Measurements from ENCODE around the gene DLD. TPM values are rescaled to one million over a fixed set of nuclear protein-coding genes. Genes with fewer than 3 reads are reported as not detected.

DLD gene
- total and polyA plus RNA-seq, 2 of the 8 experiments (the other 6 are each of a cell fraction or from before 2014, with no cell fraction given) = 63.7 to 88.5 TPM

- no peak for FAIRE-seq
- no peaks in the 10 kb centered on the region for H3K9me3 ChIP-seq (ENCODE audit: insufficient read depth in 2 of 2, low read depth in 1 of 2, low read length in 1 of 2)
- H3K27me3 ChIP-seq (replicated peaks in 1 of 4; ENCODE audit: control insufficient read depth in 3 of 4, extremely low read depth in 1 of 4, insufficient read depth in 3 of 4, low read length in 3 of 4) = no peaks in the 10 kb centered on the region
- peaks cover 0 to 2% of the 10 kb centered on the region in 2 experiments for H4K20me1 ChIP-seq (replicated peaks in 1 of 2; ENCODE audit: control insufficient read depth in 1 of 2, insufficient read depth in 2 of 2, low read length in 2 of 2)
- no peak overlapping the region for H2BK15ac ChIP-seq (ENCODE audit: low read length)
- no peak overlapping the region for H2BK20ac ChIP-seq (ENCODE audit: low read length)
- no peak overlapping the region for H3K56ac ChIP-seq (replicated peaks; ENCODE audit: insufficient read length, low read depth, low read length)
- no peak overlapping the region for H3K4me2 ChIP-seq (ENCODE audit: insufficient read depth in 1 of 2, low read depth in 2 of 2, low read length in 2 of 2)
- H3K79me1 ChIP-seq (ENCODE audit: low read depth, low read length) = no peaks in the 10 kb centered on the region
- ChIA-PET POLR2A (ENCODE audit: partially characterized antibody) (interaction anchor here (1.1 kb wide), 1 partner anchor 78 kb away, joined by 4 read pairs; no protein-coding TSS in a partner anchor), CTCF (ENCODE audit: partially characterized antibody) (interaction anchor here (0.9 to 2.4 kb wide), 4 partner anchors 31 to 223 kb away, joined by 4 to 8 read pairs (median 6); no protein-coding TSS in a partner anchor)
- no peak overlapping the region for H3K9ac ChIP-seq (replicated peaks in 1 of 4; ENCODE audit: extremely low read depth in 1 of 4, low read depth in 3 of 4, low read length in 3 of 4)
- no peak for DNase-seq (ENCODE audit: low read depth in 1 of 2, low spot score in 2 of 2)
- H3K23ac ChIP-seq (ENCODE audit: insufficient read length) = no peak overlapping the region
- WGBS, 2 experiments (ENCODE audit: extremely low coverage in 1 of 2, insufficient coverage in 1 of 2, insufficient read length in 1 of 2, insufficient replicate concordance in 2 of 2, low coverage in 1 of 2, low lambda C conversion rate in 2 of 2, missing lambda C conversion rate in 1 of 2) = 91% methylated on average over 1 of the region's 1 CpG; no CpG with 5 or more reads in 1 of the 2 experiments
- H3K4ac ChIP-seq (replicated peaks; ENCODE audit: insufficient read length, low read depth, low read length) = no peak overlapping the region
- H2AFZ ChIP-seq (ENCODE audit: low read length) = no peak overlapping the region
- no peak for TF ChIP-seq RAD21 (IDR thresholded peaks at IDR 0.05 in 1 of 2, conservative IDR thresholded peaks at IDR 0.05 in 1 of 2; ENCODE audit: low read depth in 2 of 2, low read length in 2 of 2)
- TF ChIP-seq YY1 (IDR thresholded peaks at IDR 0.05; ENCODE audit: low read depth, low read length) = no peak
- no peak for TF ChIP-seq SRF (IDR thresholded peaks at IDR 0.05; ENCODE audit: low read depth, low read length)
- no peak overlapping the region for H2AK5ac ChIP-seq (ENCODE audit: low read depth, low read length)
- no peaks in the 10 kb centered on the region for H3K79me2 ChIP-seq (ENCODE audit: control insufficient read depth in 1 of 2, insufficient read depth in 2 of 2, low read length in 2 of 2)
- no peak overlapping the region for H3K18ac ChIP-seq (ENCODE audit: extremely low read depth, low read length)
- H2BK12ac ChIP-seq (ENCODE audit: low read depth, low read length) = no peak overlapping the region
- no peaks in the 10 kb centered on the region for H3K4me1 ChIP-seq (replicated peaks in 1 of 4; ENCODE audit: control insufficient read depth in 3 of 4, insufficient read depth in 4 of 4, low read length in 3 of 4)
- H2BK120ac ChIP-seq (replicated peaks; ENCODE audit: low read depth, low read length) = no peak overlapping the region
- H4K8ac ChIP-seq (ENCODE audit: extremely low read depth, insufficient read depth, low read length) = no peak overlapping the region
- H3K27ac ChIP-seq (ENCODE audit: low read depth, low read length) = no peak overlapping the region
- H3K36me3 ChIP-seq (ENCODE audit: control insufficient read depth in 2 of 4, insufficient read depth in 4 of 4, low read length in 3 of 4) = peaks cover 5 to 73% (median 13%) of the 10 kb centered on the region in 4 experiments
- no peak overlapping the region for H4K91ac ChIP-seq (replicated peaks; ENCODE audit: insufficient read length, low read length)
- no peak overlapping the region for H4K5ac ChIP-seq (ENCODE audit: insufficient read length, low read depth, low read length)
- no peak overlapping the region for H2BK5ac ChIP-seq (ENCODE audit: low read depth, low read length)
- no peak overlapping the region for H3K4me3 ChIP-seq (ENCODE audit: extremely low read depth in 1 of 4, insufficient read depth in 2 of 4, low read depth in 3 of 4, low read length in 4 of 4)
- H3K14ac ChIP-seq (ENCODE audit: insufficient read length) = no peak overlapping the region
- no peaks in the 10 kb centered on the region for H3K23me2 ChIP-seq (ENCODE audit: low read depth, low read length)
These were observed 31.9 kb downstream of the DLD start for GRCh38 chr7:107922886-107923285.

Measured in H1 (cell line).